Heart left ventricle (tissue), 16 donors: ENCODE data around the gene DAAM1. TPM values are rescaled to one million over a fixed set of nuclear protein-coding genes. Genes with fewer than 3 reads are reported as not detected.

ENCODE experiments used
- ATAC-seq, 4 donors: fragments of 200-7000 bp; cut with Tn5 transposase; one replicate each; pipeline ENCODE4 v1.9.1; 2020 to 2022; ENCODE audit warnings: moderate library complexity in 4 of 4, mild to moderate bottlenecking in 3 of 4, moderate number of reproducible peaks in 1 of 4
- DNase-seq, 5 donors: peaks; one replicate each; pipeline ENCODE4 v3.0.0-alpha.2; 2020
- H3K27ac ChIP-seq, 12 donors: fragments of 200-600 bp; sonication (generic) in 4 of 12; one replicate each; pipeline versions ENCODE4 v1.5.0 to v1.8.0; 2016 to 2022; ENCODE audit warnings: mild to moderate bottlenecking in 2 of 12
- H3K27me3 ChIP-seq, 9 donors: fragments of 200-600 bp; sonication (generic) in 2 of 9; one replicate each; pipeline versions ENCODE4 v1.5.1 to v1.8.0; 2016 to 2022; ENCODE audit warnings: mild to moderate bottlenecking in 3 of 9
- H3K36me3 ChIP-seq, 9 donors: fragments of 200-600 bp; sonication (generic) in 2 of 9; one replicate each; pipeline versions ENCODE4 v1.5.0 to v1.8.0; 2018 to 2022; ENCODE audit warnings: mild to moderate bottlenecking in 2 of 9
- H3K4me1 ChIP-seq, 12 donors: fragments of 200-600 bp; sonication (generic) in 4 of 12; one replicate each; pipeline versions ENCODE4 v1.5.0 to v1.8.0; 2016 to 2022; ENCODE audit warnings: mild to moderate bottlenecking in 3 of 12
- H3K4me3 ChIP-seq, 12 donors: fragments of 200-600 bp; sonication (generic) in 4 of 12; one replicate each; pipeline versions ENCODE4 v1.5.0 to v1.8.0; 2017 to 2022; ENCODE audit warnings: mild to moderate bottlenecking in 9 of 12, moderate library complexity in 4 of 12
- H3K9me3 ChIP-seq, 12 donors: fragments of 200-600 bp; sonication (generic) in 4 of 12; one replicate each; pipeline versions ENCODE4 v1.5.0 to v1.8.0; 2016 to 2022; ENCODE audit warnings: mild to moderate bottlenecking in 1 of 12
- POLR2A ChIP-seq, 2 donors: fragments of 450-650 bp; IDR thresholded peaks; one replicate each; pipeline ENCODE4 v1.6.1; 2017; ENCODE audit warnings: antibody characterized with exemption in 2 of 2, mild to moderate bottlenecking in 2 of 2, moderate library complexity in 2 of 2
- WGBS, 4 donors: extraction: QIAGEN DNeasy Blood & Tissue Kit in 2 of 4; methylation state at CpG; one replicate each; pipeline versions ENCODE4 v1.1.5 to v1.1.7; 2013 to 2018; 5-methylcytosine and 5-hydroxymethylcytosine counted together
- intact Hi-C, 10 donors: fragments of 100-400 bp; cut with DNase I; formaldehyde crosslinking; loops; one replicate each; pipeline versions ENCODE4 v1.11.1 to v1.14.2; 2022
- polyA plus RNA-seq, 2 donors: library from polyadenylated mRNA; stranded (reverse); fragments of 200-250 nt; gene quantifications; one replicate each; pipeline ENCODE4 v1.2.3, GENCODE V29; 2013
- total RNA-seq, 9 donors: library from RNA; depleted of rRNA in 2 of 9; stranded (reverse); fragments of >200 nt in 2 of 9; fragmentation: NEBNext Ultra II Directional in 3 of 9; extraction: Animal tissue kit (Norgen Biotek cat#: 25700) in 3 of 9; gene quantifications; one replicate each; pipeline versions ENCODE4 v1.1.0 to v1.2.4, GENCODE V29; 2016 to 2023
- TF ChIP-seq, protein P1 (sequence below), 12 donors: fragments of 200-600 bp; sonication (generic) in 4 of 12; IDR thresholded peaks; one replicate each; pipeline versions ENCODE4 v1.5.0 to v1.8.0; 2018 to 2022; ENCODE audit warnings: antibody characterized with exemption in 12 of 12, mild to moderate bottlenecking in 5 of 12
- donor health status: ischemic (EF 13 %, LVEDD 7.1; RV severe dilation, severe dysfunction).
- donor health status: healthy with polysubstance abuse.
- donor health status: DM: no; HTN: yes; CAD: no.
- donor health status: DM: no; HTN: no; CAD: no.
- donor health status: ischemic (EF 25% LVEDD 6.9; RV normal size, moderate dysfunction).
- donor health status: ischemic (EF 25% LVEDD 5.7; RV mildly dilated, moderate dysfunction).
- donor health status: healthy.
- donor health status: DM: yes; HTN: yes; CAD: no.
- donor health status: ischemic (EF 35%, LVEDD 5.7; RV mildly dilated, moderate dysfunction).
- donor health status: nonischemic (EF 11% LVEDD 7.7; RV severe dilation, severe dysfunction).
- donor health status: DM: yes; HTN: yes; CAD: no.
- donor health status: PGD.
- donor health status: ischemic (EF 29% LVEDD 5.4; RV normal size, mild dysfunction).
- donor health status: nonischemic (EF 23%, LVEDD 6.1; RV moderate dilation, normal function).

Gene DAAM1
- total and polyA plus RNA-seq, 11 donors = 18.2 to 92.6 (median 67.2) TPM

- peaks cover 0 to 65% (median 29%) of the 10 kb centered on the region in 12 donors for H3K4me1 ChIP-seq
- H3K36me3 ChIP-seq = peaks cover 0 to 23% (median 8%) of the 10 kb centered on the region in 9 donors
- intact Hi-C loops = no loop called here
- DNase-seq (no peak), ATAC-seq (no peak)
- H3K27ac ChIP-seq = no peak overlapping the region
- H3K9me3 ChIP-seq = no peaks in the 10 kb centered on the region
- H3K27me3 ChIP-seq = no peaks in the 10 kb centered on the region
- H3K4me3 ChIP-seq = no peak overlapping the region
- TF ChIP-seq, protein P1, sequence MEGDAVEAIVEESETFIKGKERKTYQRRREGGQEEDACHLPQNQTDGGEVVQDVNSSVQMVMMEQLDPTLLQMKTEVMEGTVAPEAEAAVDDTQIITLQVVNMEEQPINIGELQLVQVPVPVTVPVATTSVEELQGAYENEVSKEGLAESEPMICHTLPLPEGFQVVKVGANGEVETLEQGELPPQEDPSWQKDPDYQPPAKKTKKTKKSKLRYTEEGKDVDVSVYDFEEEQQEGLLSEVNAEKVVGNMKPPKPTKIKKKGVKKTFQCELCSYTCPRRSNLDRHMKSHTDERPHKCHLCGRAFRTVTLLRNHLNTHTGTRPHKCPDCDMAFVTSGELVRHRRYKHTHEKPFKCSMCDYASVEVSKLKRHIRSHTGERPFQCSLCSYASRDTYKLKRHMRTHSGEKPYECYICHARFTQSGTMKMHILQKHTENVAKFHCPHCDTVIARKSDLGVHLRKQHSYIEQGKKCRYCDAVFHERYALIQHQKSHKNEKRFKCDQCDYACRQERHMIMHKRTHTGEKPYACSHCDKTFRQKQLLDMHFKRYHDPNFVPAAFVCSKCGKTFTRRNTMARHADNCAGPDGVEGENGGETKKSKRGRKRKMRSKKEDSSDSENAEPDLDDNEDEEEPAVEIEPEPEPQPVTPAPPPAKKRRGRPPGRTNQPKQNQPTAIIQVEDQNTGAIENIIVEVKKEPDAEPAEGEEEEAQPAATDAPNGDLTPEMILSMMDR (IDR thresholded peaks at IDR 0.05) = no peak
- TF ChIP-seq POLR2A (IDR thresholded peaks at IDR 0.05) = no peak
Measured at GRCh38 chr14:59272633-59273032, 84.2 kb downstream of the DAAM1 start.

DNA sequence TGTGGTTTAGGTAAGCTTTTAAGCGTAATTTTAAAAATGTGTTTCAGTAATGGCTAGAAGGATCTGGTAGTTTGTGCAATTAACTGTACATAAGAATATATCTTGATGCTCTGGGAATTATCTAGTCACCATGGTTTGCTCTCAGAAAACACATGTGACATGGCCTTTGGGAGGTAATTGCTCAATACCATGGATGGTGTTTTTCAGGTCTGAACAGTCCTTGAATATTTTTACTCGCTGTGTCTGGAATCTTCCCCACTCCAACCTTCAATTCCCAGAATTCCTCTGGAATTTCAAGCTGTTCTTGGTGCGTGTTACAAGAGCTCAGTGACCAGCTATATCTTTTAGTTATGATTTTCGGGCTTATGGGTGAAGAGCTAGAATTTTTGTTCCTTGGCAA lies 85.3 kb downstream of the DAAM1 start:
- peaks cover 0 to 75% (median 32%) of the 10 kb centered on the region in 12 donors for H3K4me1 ChIP-seq
- ATAC-seq = peak in 2 of 4 donors; percentile 15 to 27
- no peak for TF ChIP-seq POLR2A (IDR thresholded peaks at IDR 0.05)
- TF ChIP-seq, protein P1 (IDR thresholded peaks at IDR 0.05) = no peak
- H3K9me3 ChIP-seq = no peaks in the 10 kb centered on the region
- intact Hi-C loops = no loop called here
- H3K36me3 ChIP-seq = peaks cover 0 to 14% (median 7%) of the 10 kb centered on the region in 9 donors
- 61 to 69% (median 69%) methylated on average over 4 of the region's 4 CpGs for WGBS, 4 donors
- H3K27ac ChIP-seq = peak overlapping the region in 2 of 12 donors; percentile 6 to 9
- H3K27me3 ChIP-seq = no peaks in the 10 kb centered on the region
- DNase-seq = no peak
- H3K4me3 ChIP-seq = no peak overlapping the region

DNA sequence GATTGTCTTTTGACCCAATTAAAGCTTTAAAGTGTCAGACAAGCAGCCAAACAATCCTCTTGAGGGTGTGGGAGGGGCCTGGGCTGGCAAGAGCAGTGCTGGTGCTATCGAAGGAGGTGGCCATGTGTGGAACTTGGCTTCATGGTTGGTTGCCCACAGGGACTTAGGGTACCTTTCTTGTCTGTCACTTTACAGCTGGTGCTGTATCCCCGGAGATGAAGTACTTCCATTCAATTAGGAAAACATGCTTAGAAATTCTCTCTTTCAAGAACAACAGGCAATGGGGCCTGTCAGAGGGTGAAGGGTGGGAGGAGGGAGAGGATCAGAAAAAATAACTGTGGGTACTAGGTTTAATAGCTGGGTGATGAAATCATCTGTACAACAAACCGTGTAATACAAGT lies 86.5 kb downstream of the DAAM1 start:
- no peak overlapping the region for H3K4me3 ChIP-seq
- H3K27ac ChIP-seq = peak overlapping the region in 9 of 12 donors; percentile 6 to 68 (median 39)
- no peaks in the 10 kb centered on the region for H3K27me3 ChIP-seq
- ATAC-seq (peak; percentile 61 to 66 (median 63)), DNase-seq (peak; percentile 27 to 68 (median 36))
- TF ChIP-seq POLR2A (IDR thresholded peaks at IDR 0.05) = no peak
- TF ChIP-seq, protein P1 (IDR thresholded peaks at IDR 0.05) = no peak
- 33 to 42% (median 37%) methylated on average over 3 of the region's 3 CpGs for WGBS, 4 donors
- no peaks in the 10 kb centered on the region for H3K9me3 ChIP-seq
- H3K36me3 ChIP-seq = peaks cover 0 to 1% (median 0%) of the 10 kb centered on the region in 9 donors
- intact Hi-C loops = no loop called here
- H3K4me1 ChIP-seq = peaks cover 0 to 78% (median 37%) of the 10 kb centered on the region in 12 donors

DNA sequence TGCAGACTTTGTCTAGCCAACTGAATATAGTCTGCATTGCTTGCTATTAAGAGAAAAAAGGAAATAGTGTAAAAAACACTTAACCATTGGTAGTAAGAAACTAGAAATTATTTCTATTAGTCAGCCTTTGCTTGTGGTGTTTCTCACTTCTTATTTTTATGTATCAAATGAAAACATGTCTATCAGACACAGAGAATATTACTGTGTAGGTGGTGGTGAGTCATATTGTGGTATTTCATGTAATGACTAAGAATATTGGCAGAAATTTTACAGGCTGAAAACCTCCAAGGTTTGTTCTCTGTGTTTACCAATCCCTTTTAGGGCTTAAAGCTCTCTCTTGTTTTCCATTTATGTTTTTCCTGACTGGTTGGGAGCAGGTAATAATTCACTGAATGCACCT lies 87.2 kb downstream of the DAAM1 start:
- peaks cover 0 to 71% (median 37%) of the 10 kb centered on the region in 12 donors for H3K4me1 ChIP-seq

More for the DNA sequence above, 87.2 kb downstream of the DAAM1 start:
- H3K4me3 ChIP-seq = no peak overlapping the region
- peaks cover 0 to under 1% (median 0%) of the 10 kb centered on the region in 9 donors for H3K36me3 ChIP-seq
- DNase-seq = no peak
- no peak for TF ChIP-seq POLR2A (IDR thresholded peaks at IDR 0.05)
- TF ChIP-seq, protein P1 (IDR thresholded peaks at IDR 0.05) = no peak
- H3K27me3 ChIP-seq = no peaks in the 10 kb centered on the region
- H3K9me3 ChIP-seq = no peaks in the 10 kb centered on the region
- peak overlapping the region in 10 of 12 donors; percentile 2 to 68 (median 25) for H3K27ac ChIP-seq
- peak in 3 of 4 donors; percentile 55 to 79 (median 60) for ATAC-seq
- intact Hi-C loops = no loop called here
